ACHN (cell line): ENCODE results near the gene INPP5A.
"Not testable (repeated sequence)": the region's sequence is repeated elsewhere in the genome, so short reads cannot be mapped to it uniquely, and the experiment has no call there.

Experiments used
- DNase-seq: peaks from one replicate; pipeline ENCODE4 v3.0.0-alpha.2; 2015
- in situ Hi-C: cut with HindIII; loops from 2 replicates; pipeline ENCODE4 v1.10.0; 2017; ENCODE audit warnings: low sequenced_read_pairs, low pct_ligation_motif_present, low pct_unique_long_range_greater_than_20kb

Gene INPP5A

GRCh38 chr10:132599023-132599618, 61.5 kb downstream of the INPP5A start:
- in situ Hi-C loops, DNase-seq: not testable (repeated sequence)

- no peak for DNase-seq
Observed at GRCh38 chr10:132599732-132600131, 62.1 kb downstream of the INPP5A start.

GRCh38 chr10:132600416-132600815, 62.8 kb downstream of the INPP5A start:
- no peak for DNase-seq
- in situ Hi-C loops = no loop called here

More at GRCh38 chr10:132599732-132600131, 62.1 kb downstream of the INPP5A start:
- in situ Hi-C loops = no loop called here

GRCh38 chr10:132601567-132601966, 64.0 kb downstream of the INPP5A start:
- no peak for DNase-seq
- in situ Hi-C loops = no loop called here

- no peak for DNase-seq
- in situ Hi-C loops = no loop called here
Observed at GRCh38 chr10:132602614-132603013, 65.0 kb downstream of the INPP5A start.

- in situ Hi-C loops = no loop called here
Observed at GRCh38 chr10:132603851-132604533, 66.4 kb downstream of the INPP5A start.

GRCh38 chr10:132604686-132605085, 67.1 kb downstream of the INPP5A start:
- in situ Hi-C loops = no loop called here
- no peak for DNase-seq

More at GRCh38 chr10:132603851-132604533, 66.4 kb downstream of the INPP5A start:
- no peak for DNase-seq

- in situ Hi-C loops = no loop called here
- no peak for DNase-seq
Observed at GRCh38 chr10:132605390-132605789, 67.8 kb downstream of the INPP5A start.

GRCh38 chr10:132606031-132606491, 68.5 kb downstream of the INPP5A start:
- in situ Hi-C loops = no loop called here
- DNase-seq = no peak

GRCh38 chr10:132606536-132607316, 69.1 kb downstream of the INPP5A start:
- in situ Hi-C loops = no loop called here
- no peak for DNase-seq

GRCh38 chr10:132607491-132607890, 69.9 kb downstream of the INPP5A start:
- in situ Hi-C loops = no loop called here
- DNase-seq = no peak

GRCh38 chr10:132607961-132608495, 70.4 kb downstream of the INPP5A start:
- no peak for DNase-seq
- in situ Hi-C loops = no loop called here

GRCh38 chr10:132608511-132609195, 71.1 kb downstream of the INPP5A start:
- in situ Hi-C loops = no loop called here
- no peak for DNase-seq

- no peak for DNase-seq
- in situ Hi-C loops = no loop called here
Observed at GRCh38 chr10:132609211-132609610, 71.6 kb downstream of the INPP5A start.

GRCh38 chr10:132610071-132610701, 72.6 kb downstream of the INPP5A start:
- no peak for DNase-seq
- in situ Hi-C loops = no loop called here

GRCh38 chr10:132611026-132611910, 73.7 kb downstream of the INPP5A start:
- in situ Hi-C loops = no loop called here

GRCh38 chr10:132611986-132612385, 74.4 kb downstream of the INPP5A start:
- in situ Hi-C loops = no loop called here
- DNase-seq = no peak

More at GRCh38 chr10:132611026-132611910, 73.7 kb downstream of the INPP5A start:
- DNase-seq = no peak
